Measurements from ENCODE around the gene NKTR.

DNA sequence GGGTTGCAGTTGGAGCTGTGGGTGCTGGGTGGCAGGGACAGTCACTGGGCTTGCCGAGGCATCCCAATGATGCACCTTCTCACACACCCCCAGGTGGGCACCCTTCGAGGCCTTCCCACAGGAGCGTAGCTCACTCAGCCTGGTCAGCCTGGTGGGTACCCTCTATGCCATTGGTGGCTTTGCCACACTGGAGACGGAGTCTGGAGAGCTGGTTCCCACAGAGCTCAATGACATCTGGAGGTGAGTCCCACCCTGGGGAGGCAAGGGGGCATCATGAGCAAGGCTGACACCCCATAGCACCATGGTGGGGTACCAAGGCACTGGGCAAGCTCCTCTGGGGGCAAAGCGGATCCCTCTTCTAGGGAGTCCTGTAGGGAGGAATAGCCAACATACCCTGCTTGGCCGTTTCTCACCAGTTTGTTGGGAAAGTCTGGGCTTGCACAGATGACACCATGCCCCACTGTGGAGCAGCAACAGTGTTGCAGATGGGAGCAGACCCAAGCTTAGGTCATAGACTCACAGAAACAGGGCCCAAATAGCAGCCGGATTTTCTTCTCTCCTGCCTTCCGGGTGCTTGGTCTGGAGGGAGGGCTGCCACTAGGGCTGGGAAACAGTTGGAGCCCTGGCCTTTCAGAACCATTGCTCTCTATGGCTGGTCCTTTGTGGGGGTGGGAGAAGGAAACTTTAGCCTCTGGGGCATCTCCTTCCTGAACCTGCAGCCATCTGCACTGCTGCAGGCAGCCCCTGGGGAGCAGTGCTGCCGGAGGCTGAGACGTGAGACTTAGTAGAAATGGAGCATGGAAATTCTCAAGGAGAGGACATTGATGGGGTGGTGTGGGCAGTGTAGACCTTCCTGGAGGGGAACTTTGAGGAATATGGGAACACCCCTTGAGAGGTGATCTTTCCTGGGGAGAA, 90.5 kb downstream of the NKTR start:
- TF ChIP-seq POLR2AphosphoS5 (IDR thresholded peaks at IDR 0.05) (no peak), POLR2A (IDR thresholded peaks at IDR 0.05) (no peak)
- TF ChIP-seq, protein P1, sequence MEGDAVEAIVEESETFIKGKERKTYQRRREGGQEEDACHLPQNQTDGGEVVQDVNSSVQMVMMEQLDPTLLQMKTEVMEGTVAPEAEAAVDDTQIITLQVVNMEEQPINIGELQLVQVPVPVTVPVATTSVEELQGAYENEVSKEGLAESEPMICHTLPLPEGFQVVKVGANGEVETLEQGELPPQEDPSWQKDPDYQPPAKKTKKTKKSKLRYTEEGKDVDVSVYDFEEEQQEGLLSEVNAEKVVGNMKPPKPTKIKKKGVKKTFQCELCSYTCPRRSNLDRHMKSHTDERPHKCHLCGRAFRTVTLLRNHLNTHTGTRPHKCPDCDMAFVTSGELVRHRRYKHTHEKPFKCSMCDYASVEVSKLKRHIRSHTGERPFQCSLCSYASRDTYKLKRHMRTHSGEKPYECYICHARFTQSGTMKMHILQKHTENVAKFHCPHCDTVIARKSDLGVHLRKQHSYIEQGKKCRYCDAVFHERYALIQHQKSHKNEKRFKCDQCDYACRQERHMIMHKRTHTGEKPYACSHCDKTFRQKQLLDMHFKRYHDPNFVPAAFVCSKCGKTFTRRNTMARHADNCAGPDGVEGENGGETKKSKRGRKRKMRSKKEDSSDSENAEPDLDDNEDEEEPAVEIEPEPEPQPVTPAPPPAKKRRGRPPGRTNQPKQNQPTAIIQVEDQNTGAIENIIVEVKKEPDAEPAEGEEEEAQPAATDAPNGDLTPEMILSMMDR (IDR thresholded peaks at IDR 0.05): no peak

Measured in suprapubic skin (tissue), 4 donors.